GM19351 (cell line): ENCODE measurements around the gene ADAMTS8.
"Not testable (repeated sequence)": the region's sequence is repeated elsewhere in the genome, so short reads cannot be mapped to it uniquely, and the experiment has no call there.

Source experiments
- ATAC-seq: cut with Tn5 transposase; IDR thresholded peaks from one replicate; pipeline ENCODE4 v1.9.1; 2021; ENCODE audit warnings: mild to moderate bottlenecking, moderate library complexity; ENCODE audit not compliant: unreplicated experiment

ADAMTS8 gene

DNA sequence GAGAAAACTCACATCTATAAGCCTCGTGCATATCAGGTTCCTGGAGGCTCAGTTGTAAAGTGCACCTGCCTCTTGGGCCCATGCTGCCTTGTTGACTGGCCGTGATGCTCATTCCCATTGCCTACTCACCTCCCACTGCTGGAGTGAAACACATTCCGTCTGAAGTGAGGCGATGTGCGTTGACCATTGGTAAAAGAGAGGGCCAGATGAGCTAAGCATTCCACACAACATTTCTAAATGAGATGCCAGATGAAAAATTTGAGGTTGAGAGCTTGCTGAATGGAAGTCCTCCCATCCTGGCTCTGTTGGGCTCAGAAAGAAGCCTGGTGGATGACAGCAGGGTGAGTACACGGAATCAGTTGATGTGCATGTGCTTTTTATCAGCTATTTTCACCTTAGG, 11.5 kb upstream of the ADAMTS8 start:
- no peak for ATAC-seq

DNA sequence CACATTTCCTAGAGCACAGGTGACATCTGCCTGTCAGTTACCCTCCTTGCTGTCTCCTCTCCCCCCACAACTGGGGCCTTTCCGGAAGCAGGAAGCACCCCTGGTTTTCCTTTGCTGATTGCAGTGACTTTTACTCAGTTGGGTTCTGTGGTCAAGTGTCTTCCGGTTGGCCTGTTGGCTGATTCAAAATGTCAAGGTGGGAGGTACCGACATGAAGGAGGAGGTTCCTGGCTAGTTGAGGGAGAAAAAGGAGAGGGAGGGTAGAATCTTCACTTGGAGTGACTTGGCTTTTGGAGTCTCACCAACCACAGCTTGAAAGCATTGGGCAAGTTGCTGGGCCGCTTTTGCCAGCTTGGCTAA, 10.7 kb upstream of the ADAMTS8 start:
- ATAC-seq = no peak

GRCh38 chr11:130438401-130439159, 10.2 kb upstream of the ADAMTS8 start:
- not testable (repeated sequence) for ATAC-seq

GRCh38 chr11:130437848-130438247, 9.4 kb upstream of the ADAMTS8 start:
- ATAC-seq = no peak

- no peak for ATAC-seq
Measured at GRCh38 chr11:130436171-130436570, 7.8 kb upstream of the ADAMTS8 start.

DNA sequence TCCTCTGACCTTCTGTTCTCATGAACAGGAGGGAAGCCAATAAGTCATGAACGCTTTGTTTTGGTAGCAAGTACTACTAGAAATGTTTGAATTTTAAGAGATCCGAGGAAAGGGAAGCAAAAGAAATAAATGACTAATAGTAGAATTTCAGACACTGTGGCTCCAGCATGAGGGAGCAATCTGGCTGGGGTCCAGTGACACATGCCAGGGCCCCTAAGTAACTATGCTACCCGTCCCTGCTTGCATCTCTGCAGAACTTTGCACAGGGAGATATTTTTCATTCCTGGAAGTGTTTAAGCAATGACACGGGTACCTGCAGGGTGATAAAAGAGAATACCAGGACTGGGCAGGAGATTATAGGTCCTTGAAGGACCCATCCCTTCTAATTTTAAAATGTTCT, 7.3 kb upstream of the ADAMTS8 start:
- ATAC-seq = no peak

DNA sequence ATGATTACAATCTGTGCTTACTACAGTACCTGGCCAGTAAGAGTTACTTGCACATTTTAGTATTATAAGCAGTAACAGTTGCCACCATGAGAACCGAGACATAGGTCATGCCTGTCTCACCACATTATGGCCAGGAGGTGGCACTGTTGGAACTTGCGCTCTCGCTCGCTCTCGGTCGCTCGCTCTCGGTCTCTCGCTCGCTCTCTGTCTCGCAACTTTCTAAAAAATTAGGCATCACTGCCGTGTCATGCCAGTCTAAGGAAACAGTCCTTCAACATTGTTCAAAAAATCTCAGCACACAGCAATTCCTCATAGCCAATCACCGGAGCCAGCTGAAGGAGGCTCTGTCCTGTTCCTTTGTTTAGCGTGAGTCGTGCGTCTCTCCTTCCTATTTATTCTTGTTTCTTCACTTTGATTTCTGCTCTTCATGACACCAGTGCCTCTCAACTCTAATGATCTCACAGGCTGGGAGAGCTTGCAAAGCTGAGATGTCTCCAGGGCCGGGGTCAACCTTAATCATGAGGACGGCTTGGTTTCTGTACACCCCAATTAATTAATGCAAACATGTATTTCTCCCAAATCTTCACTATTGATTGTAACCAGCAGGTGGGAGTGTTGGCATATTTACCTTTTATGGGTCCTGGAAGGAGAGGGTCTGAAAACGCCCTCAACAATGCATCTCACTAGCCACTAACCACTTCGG, 6.3 kb upstream of the ADAMTS8 start:
- ATAC-seq = peak; percentile 95

GRCh38 chr11:130433357-130433756, 4.9 kb upstream of the ADAMTS8 start:
- no peak for ATAC-seq

- no peak for ATAC-seq
Measured at GRCh38 chr11:130431801-130432200, 3.4 kb upstream of the ADAMTS8 start.

DNA sequence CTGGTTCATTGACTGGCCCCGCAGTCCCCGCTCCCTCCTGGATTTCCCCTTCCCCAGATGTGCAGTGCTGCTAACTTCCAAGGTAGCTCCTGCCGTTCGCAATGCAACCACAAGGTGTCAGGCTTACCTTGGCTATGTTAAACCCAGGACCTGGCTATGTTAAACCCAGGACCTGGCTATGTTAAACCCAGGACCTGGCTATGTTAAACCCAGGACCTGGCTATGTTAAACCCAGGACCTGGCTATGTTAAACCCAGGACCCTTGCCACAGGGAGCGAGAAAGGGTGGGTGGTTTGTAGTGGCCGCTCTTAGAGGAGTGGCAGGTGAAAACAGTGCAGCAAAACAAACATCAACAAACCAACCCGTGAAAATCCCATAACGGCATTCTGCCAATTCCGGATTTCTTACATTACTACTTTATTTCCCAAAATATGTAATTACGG, 2.9 kb upstream of the ADAMTS8 start:
- ATAC-seq = peak; percentile 40

DNA sequence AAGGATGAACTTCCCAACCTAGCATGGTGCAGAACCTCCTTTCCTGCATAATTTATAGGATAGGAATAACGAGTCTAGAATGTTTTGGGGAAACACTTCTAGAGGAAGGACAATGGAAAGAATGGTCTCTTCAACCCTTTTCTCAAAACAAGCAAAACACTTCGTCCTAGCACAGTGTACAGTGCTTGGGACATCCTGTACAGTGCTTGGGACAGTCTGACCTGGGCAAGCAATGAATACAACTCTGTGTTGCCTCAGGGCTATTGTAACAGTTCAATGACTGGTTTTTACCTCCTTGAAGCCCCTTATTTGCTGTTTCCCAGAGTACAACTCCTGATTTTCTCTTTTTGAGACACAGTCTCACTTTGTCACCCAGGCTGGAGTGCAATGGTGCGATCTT, 1.6 kb upstream of the ADAMTS8 start:
- ATAC-seq = no peak

DNA sequence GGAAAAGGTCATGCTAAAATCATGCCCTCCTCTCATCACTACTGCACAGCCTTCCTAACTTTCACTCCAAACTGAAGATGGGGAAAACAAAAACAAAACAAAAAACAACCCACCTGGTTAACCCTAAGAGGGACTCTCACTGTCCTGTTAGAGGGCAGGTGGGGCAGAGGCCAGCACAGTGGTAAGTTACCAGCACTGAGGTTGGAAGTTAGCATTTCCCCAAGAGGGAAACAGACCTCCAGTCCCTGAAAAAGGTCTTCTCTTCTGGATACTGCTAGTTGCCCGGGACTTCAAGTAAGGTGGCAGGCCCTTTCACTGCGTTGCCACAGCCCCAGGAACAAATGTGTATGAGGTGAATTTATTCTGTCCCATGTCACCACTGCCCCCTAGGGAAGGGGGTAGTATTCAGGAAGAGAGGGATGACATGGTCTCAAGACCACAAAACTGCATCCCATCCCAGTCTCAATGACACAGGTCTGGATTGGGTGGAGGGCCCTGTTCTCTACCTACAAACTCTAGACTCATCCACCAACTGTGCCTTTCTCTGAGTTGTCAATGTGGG, 792 bp upstream of the ADAMTS8 start:
- no peak for ATAC-seq

DNA sequence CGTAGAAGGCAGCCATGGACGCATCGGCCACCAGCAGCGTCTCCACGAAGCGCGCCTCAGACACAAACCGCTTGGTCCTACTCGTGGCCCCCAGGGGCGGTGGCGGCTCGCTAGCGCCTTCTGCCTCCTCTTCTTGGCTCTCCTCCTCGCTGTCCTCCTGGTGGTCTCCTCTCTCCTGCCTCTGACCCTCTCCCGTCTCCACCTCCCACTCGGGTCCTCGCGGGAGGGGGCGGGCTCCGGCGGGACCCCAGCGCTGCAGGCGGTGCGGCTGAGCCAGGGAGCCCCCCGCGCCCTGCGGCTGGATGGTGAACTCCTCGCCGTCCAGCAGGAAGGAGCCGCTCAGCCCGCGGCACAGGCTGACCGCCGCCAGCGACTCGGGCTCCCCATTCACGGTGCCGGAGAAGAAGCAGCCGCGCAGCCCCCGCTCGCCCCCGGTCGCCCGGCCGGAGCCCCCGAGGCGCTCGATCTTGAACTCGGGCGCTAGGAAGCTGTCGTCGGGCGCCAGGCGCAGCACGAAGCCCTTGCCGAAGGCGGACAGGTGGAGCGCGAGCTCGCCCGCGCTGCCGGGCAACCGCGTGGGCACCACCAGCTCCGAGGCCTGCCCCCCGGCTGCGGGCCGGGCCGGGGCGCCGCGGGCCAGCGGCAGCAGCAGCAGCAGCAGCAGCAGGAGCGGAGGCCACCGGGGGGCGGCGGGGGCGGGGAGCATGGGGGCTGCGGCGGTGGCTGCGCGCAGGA, 661 bp downstream of the ADAMTS8 start:
- ATAC-seq = no peak

DNA sequence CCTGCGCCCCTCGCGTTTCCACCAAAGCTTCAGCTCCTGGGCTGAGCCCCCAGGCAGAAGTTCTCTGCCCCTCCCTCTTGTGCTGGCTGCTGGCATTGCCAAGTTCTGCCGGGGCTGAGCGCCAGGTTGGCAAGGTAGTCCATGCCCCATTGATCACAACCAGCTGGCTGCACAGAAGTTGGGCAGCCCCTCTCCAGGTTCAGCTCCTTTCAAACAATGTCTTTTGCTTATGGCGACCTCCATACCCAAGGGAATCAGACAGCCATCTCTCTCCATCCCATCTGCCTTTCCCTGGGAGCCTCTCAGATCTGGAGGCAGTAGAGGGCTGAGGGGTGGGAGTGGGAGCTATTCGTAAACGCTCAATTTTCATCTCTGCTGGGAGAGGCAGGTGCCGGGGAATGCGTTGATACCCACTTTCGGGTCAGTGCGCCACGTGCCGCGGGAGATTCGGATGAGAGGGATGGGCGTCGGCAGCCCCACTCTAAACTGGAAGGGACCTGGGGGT, 1.5 kb downstream of the ADAMTS8 start:
- ATAC-seq = no peak

GRCh38 chr11:130426223-130426836, 2.1 kb downstream of the ADAMTS8 start:
- ATAC-seq = no peak

DNA sequence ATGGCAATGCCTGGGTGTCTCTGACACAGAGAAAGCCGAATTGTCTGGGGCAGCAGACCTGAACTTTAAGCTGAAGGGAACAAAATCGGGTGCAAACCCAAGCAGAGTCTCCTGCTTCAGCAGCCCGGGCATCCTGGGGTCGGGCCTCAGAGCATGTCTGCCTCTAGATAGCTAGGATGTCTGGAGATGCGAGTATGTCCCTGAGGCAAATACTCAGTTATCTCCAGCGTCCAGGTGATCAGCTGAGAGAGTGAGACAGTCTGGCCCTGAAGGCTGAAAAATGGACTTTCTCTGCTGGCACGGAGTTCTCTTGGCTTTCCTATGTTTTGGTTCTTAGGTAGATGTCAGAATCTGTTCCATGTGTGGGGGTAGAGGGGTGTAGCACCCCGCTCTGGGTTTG, 3.3 kb downstream of the ADAMTS8 start:
- ATAC-seq = no peak

- no peak for ATAC-seq
Measured at GRCh38 chr11:130424613-130425140, 3.7 kb downstream of the ADAMTS8 start.

DNA sequence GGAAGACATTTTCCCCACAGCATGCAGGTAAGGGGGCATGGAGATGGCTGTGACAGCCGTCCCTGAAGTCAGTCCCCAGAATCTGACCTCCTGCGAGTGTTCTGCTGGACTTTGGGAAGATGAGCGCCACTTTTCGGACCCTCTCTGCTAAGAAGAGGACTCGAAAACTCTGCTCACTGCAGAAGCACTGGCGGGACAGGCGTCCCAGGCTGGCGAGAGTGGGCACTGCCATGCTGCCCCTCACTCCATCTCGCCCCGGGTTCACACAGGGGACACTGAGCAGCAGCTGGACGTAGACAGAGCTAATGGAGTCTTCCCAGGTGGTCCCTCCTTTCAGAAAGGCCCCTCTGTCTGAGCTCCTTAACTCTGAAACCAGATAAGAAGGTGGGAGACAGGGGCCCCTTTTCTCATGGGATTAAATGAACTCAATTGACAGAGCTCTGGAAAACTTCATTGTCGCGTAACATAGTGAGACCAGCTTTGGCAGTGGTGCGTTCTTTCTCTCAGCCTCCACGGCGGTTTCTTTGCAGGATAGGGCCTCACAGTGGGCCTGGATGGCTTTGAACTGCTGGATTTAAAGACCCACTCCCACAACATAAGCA, 4.8 kb downstream of the ADAMTS8 start:
- ATAC-seq = no peak

DNA sequence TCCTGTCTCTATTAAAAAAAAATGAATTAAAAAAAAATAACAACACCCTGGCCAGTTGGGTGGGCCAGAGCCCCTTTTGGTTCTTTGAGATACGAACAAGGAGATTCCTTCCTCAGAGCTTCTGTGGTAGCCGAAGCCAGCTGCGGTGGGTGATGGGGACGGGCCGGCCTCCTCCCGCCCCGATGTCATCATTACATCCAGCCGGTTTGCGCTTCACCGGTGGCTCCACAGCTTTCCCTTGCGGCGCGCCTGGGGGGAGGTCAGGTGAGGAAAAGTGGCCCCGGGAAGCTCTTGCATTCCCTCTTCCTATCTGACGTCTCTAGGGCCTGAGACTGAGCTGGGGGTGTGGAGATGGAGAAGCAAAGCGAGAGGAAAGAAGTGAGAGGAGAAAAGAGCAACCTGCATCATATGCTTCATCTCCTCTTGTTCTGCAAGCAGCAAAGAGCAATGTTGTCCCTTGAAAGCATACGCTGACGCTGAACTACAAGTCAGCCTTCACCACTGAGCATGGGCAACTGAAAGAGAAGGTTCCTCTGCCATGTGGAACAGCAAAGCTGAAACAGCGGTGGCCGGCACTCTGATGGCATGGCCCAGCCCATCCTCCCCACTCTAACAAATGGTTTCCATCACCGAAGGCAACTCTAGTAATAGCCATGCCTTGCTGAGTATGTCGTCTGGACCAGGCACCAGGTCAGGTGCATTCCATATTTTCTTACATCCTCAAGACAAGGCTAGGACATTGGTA, 6.0 kb downstream of the ADAMTS8 start:
- ATAC-seq = no peak

DNA sequence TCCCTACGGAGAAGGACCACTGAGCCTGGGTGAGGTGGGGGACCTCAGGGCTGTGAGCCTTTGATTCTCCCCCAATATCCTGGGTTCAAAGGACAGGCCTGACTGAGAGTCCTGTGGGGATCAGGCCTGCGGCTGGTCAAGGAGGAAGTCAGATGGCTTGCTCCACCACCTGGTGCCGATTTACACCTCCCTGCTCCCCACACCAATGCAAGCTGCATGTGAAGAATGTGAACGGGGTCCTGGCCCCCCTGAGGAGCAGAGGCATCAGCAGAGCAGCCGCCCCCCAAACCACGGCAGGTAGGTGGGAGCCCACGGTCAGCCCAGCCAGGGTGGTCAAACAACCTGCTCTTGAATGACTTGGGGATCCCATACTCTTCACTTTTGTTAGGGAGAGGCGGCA, 6.7 kb downstream of the ADAMTS8 start:
- no peak for ATAC-seq
